ENCODE data around the gene SNTG2. TPM values are rescaled to one million over a fixed set of nuclear protein-coding genes. Genes with fewer than 3 reads are reported as not detected.
"Not testable (repeated sequence)": the region's sequence is repeated elsewhere in the genome, so short reads cannot be mapped to it uniquely, and the experiment has no call there.

Gene SNTG2
- total RNA-seq (2014; rRNA removed; shearing (Covaris generic)) = 0.41 TPM in 1 of 2 replicates, not detected in the other

DNA sequence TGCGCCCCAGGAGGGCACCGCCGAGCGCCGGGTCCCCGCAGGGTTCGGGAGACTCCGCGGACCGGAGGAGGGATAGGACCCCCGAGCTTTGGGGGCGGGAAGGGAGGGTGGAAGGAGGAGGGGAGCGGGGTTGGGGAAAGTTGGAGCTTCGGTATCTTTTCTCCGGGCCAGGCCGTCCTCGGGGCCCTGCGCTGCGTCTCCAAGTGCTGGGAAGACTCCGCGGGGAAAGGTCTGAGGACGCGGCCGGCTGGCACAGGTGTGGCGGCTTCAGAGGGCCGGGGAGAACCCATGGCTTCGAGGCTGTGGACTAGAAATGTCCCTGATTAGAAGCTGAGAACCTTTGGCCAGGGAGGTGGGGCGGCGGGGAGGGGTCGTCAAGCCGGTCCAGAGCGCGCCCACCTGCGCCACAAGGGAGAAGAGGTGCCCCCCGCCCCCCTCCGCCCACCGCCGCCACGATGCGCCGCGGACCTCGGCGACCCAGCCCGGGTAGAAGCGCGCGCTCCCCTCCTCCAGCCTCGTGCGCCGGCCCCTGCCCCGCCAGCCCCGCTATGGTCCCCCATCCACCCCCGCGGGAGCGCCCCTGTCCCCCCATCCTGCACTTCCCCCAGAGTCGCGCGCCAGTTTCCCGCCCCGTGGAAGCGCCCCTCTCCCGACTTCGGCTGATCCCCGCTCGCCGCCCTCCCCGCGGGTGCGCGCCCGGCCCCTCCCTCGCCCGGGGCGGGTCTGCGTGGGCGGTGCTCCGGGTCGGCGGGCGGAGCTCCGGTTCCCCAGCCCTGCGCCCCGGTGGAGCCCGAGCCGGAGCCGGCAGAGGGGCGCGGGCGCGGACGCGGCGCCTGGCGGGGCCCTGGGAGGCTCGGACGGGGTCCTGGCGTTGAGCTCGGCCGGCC lies at the start of gene SNTG2:
TSS of gene SNTG2 (plus strand) at position 770 of the 887 bp plus-strand sequence. CDS start 148 bp downstream, outside the sequence.
- Histone ChIP-seq H3K36me3 (no peaks in the 10 kb centered on the region), H3K4me1 (no peaks in the 10 kb centered on the region), H3K27me3 (no peaks in the 10 kb centered on the region), H3K9me3 (replicated peaks) (0 out of 2 replicates have a peak, but pooled peaks cover 4% of the 10 kb centered on the region), H3K27ac (no peak within 1 kb of the TSS), H3K4me3 (no peak within 1 kb of the TSS; the same call in 1 of the 2 replicates)
- DNase-seq = no peak

DNA sequence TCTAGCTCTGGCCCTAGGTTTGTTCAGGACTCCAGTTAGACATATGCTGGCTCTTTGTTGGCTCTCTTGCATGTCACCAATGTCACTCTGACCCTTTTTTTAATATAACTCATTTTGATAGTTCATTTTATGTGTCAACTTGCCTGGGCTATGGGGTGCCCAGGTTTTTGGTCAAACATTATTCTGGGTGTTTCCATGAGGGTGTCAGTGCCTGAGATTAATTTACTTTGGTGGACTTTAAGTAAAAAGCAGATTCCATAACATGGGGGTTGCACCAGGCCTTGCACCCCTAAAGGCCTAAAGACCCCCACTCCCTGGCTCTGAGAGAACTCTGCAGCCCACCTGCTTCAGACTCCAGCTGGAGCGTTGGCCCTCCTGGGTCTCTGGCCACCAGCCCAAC lies 48.1 kb upstream of the SNTG2 start:
- Histone ChIP-seq H3K27me3 (no peaks in the 10 kb centered on the region), H3K4me1 (no peaks in the 10 kb centered on the region), H3K36me3 (no peaks in the 10 kb centered on the region), H3K9me3 (replicated peaks) (no peaks in the 10 kb centered on the region), H3K4me3 (no peak overlapping the region), H3K27ac (no peak overlapping the region)
- no peak for DNase-seq

DNA sequence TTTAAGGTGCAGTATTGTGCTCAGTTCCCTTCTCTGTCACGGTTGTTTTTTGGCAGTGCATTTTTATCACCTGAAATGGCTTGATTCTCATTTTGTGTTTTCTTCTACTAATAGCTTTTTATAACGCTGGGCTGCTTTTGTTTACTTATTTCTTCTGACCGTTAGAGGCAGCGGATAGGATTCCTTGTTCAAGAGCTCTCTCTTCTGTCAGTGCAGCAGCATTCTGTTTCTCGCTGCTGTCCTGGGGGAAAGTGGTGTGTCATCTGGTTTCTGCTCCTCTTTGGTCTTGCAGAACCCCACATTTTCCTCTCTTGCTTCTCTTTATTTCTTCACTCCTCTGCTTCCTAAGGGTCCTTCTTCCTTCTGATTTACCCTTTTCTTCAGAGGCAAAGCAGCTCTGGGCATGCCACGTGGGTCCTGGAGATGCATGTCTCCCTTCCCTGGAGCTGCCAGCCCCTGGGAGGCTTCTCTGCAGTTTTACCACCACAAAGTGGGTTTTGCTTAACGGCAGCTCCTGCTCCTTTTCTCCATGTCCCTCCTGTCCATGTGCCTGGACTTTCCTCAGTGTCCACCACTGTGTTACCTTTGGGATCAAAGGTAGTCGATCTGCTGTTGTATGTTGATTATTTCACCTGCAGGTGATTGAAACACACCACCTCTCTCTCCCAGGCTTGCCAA lies 47.3 kb upstream of the SNTG2 start:
- Histone ChIP-seq H3K27ac (no peak overlapping the region), H3K9me3 (replicated peaks) (no peaks in the 10 kb centered on the region), H3K4me3 (no peak overlapping the region), H3K27me3 (no peaks in the 10 kb centered on the region), H3K4me1 (no peaks in the 10 kb centered on the region), H3K36me3 (no peaks in the 10 kb centered on the region)
- no peak for DNase-seq

DNA sequence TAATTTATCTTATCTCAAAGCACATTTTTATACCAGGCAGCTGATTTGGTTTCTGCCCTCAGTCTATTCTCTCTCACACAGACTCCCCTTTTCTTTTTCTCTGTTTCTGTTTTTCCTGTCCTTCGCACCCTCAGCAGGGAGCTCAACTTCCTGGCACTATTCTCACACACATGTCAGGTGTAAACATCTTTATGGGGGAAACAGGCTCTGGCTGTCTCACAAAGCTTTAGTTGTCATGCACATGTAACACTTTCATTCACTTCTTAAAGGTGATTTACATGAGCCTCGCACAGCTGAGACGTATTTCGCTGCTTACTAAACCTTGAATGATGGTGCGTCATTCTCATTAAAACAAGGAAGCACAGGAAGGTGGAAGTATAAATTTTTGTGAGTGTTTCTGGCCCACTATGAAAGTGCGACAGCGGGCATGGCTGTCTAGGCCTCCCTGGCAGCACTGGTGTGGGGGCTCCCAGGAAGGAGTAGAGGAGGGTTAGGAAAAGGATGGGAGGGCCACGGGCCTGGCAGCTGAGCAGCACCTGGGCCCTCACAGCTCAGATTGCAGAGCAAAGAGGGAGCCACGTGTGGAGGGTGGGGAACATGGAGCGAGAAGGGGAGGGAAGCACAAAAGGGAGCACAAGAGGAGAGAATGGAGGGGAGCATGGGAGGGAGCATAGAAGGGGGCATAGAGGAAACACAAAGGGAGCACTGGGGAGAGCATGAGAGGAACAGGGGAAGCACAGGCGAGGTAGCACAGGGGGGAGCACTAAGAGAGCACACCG lies 46.2 kb upstream of the SNTG2 start:
- H3K9me3 ChIP-seq (replicated peaks) = no peaks in the 10 kb centered on the region
- DNase-seq = no peak
- no peak overlapping the region for H3K4me3 ChIP-seq
- H3K27ac ChIP-seq = no peak overlapping the region
- no peaks in the 10 kb centered on the region for H3K36me3 ChIP-seq
- no peaks in the 10 kb centered on the region for H3K4me1 ChIP-seq
- no peaks in the 10 kb centered on the region for H3K27me3 ChIP-seq

DNA sequence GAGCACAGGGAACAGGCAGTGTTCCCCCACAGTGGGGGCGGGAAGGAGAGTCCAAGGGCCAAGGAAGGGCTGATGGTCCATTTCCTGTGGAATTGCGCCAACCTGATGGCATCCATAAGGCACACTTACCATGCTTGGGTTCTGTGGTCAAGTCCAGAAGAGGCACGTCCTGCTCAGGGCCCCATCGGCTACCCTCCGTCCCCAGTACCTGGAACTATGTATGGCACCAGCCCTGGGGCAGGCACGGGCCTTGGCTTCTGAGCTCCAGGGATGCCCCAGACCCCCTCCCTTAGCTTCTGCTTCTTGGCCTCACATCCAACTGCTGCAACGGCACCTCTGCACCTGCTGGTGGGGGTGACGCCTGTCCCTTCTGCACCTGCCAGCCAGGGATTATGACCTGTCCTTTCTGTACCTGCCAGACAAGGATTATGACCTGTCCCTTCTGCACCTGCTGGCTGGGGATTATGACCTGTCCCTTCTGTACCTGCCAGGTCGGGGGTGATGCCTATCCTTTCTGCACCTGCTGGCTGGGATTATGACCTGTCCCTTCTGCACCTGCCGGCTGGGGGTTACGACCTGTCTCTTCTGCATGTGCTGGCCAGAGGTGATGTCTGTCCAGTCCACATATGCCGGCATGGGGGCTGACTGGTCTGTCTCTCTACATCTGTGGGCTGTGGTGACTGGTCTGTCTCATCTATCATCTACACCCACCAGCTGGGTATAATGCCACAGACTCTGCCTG lies 45.4 kb upstream of the SNTG2 start:
- Histone ChIP-seq H3K4me1 (no peaks in the 10 kb centered on the region), H3K4me3 (no peak overlapping the region), H3K9me3 (replicated peaks) (no peaks in the 10 kb centered on the region), H3K27ac (no peak overlapping the region), H3K36me3 (no peaks in the 10 kb centered on the region), H3K27me3 (no peaks in the 10 kb centered on the region)
- DNase-seq = no peak

DNA sequence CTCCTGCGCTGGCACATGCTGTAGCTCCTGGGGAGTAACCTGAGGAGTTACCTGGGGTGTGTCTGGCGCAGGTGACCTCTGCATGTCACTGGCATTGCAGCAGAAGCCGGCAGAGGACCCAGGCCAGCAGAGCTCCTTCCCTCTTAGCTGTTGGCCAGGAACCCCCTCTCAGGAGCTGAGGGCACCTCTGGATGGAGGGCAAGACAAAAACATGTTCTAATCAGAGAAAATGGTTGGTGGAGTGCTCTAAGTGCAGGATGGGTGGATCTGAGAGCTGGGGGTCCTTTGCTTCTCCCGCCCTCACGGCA lies 44.9 kb upstream of the SNTG2 start:
- Histone ChIP-seq H3K4me3 (no peak overlapping the region), H3K27me3 (no peaks in the 10 kb centered on the region), H3K36me3 (no peaks in the 10 kb centered on the region), H3K27ac (no peak overlapping the region), H3K4me1 (no peaks in the 10 kb centered on the region), H3K9me3 (replicated peaks) (no peaks in the 10 kb centered on the region)
- DNase-seq = no peak

DNA sequence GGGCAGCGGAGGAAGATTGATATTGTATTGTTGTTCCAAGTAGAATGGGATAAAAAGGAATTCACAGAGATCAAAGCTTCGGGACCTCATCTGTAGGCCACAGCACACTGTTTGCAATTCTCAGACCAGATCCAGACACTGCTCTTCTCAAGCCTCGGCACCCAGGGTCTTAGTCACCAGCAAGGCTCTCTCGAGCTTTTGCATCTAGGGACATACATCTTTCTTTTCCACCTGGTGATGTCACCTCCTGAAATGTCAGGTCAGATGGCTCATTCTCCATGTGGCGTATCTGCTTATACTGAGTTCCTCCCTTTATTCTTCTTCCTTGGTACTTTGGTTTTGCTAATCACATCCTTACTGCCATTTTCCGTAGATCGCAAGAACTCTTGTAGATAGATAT lies 42.9 kb upstream of the SNTG2 start:
- Histone ChIP-seq H3K27me3 (no peaks in the 10 kb centered on the region), H3K4me3 (no peak overlapping the region), H3K9me3 (replicated peaks) (no peaks in the 10 kb centered on the region), H3K4me1 (no peaks in the 10 kb centered on the region), H3K27ac (no peak overlapping the region), H3K36me3 (no peaks in the 10 kb centered on the region)
- no peak for DNase-seq

DNA sequence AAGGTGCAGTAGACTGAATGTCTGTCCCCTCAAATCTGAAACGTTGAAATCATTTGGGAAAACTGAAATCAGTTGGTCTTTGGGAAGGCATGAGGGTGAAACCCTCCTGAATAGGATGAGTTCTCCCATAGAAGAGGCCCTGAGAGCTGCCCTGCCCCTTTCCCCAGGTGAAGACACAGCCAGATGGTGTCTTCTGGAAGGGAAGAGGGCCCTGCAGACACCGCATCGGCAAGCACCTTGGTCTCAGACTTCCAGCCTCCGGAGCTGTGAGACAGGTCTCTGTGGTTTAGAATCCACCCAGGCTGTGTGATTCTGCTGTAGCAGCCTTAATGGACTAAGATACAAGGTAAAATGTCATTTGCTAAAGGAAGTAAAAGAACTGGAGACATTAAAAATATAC lies 42.1 kb upstream of the SNTG2 start:
- DNase-seq = no peak

DNA sequence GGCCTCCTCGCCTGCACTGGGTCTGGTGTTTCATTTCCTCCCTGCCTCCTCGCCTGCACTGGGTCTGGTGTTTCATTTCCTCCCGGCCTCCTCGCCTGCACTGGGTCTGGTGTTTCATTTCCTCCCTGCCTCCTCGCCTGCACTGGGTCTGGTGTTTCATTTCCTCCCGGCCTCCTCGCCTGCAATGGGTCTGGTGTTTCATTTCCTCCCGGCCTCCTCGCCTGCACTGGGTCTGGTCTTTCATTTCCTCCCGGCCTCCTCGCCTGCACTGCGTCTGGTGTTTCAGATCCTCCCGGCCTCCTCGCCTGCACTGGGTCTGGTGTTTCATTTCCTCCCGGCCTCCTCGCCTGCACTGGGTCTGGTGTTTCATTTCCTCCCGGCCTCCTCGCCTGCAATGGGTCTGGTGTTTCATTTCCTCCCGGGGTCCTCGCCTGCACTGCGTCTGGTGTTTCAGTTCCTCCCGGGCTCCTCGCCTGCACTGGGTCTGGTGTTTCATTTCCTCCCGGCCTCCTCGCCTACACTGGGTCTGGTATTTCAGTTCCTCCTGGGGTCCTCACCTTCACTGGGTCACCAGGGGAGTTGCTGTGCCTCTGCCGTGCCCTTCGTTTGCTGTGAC lies 40.8 kb upstream of the SNTG2 start:
- H3K27ac ChIP-seq; H3K36me3 ChIP-seq; H3K4me1 ChIP-seq; DNase-seq; H3K27me3 ChIP-seq; H3K4me3 ChIP-seq; H3K9me3 ChIP-seq (replicated peaks): not testable (repeated sequence)

More for the DNA sequence above, 42.1 kb upstream of the SNTG2 start:
- H3K27ac ChIP-seq = no peak overlapping the region
- H3K4me3 ChIP-seq = no peak overlapping the region
- no peaks in the 10 kb centered on the region for H3K36me3 ChIP-seq
- no peaks in the 10 kb centered on the region for H3K27me3 ChIP-seq
- no peaks in the 10 kb centered on the region for H3K9me3 ChIP-seq (replicated peaks)
- H3K4me1 ChIP-seq = no peaks in the 10 kb centered on the region

DNA sequence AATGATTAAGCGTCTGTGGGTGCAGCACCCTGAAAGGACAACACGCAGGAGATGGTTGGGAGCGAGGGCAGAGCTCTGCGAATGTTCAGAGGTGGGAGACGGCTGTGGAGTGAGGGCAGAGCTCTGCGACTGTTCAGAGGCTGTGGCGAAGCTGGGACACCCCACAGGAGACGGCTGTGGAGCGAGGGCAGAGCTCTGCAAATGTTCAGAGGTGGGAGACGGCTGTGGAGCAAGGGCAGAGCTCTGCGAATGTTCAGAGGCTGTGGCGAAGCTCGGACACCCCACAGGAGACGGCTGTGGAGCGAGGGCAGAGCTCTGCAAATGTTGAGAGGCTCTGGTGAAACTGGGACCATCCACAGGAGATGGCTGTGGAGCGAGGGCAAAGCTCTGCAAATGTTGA lies 40.0 kb upstream of the SNTG2 start:
- H3K27me3 ChIP-seq = no peaks in the 10 kb centered on the region; the same call in 1 of the 2 replicates

DNA sequence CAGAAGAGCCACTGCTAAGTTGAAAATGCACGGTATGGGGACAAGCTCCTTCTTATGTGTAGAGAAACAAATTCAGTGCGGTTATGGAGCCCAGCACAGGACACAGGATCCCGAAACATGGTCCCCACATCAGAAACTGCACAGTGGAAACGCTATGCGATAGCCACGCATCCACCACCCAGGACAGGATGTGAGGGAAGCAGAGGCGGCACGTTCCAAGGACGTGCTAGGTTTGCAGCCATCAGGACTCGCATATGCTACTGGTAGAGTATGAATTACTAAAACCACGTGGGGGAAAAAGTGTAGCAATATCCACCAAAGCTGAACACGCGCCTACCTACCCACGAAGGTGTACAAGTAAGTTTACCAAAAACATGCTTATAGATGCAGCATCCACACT lies 34.7 kb upstream of the SNTG2 start:
- H3K9me3 ChIP-seq (replicated peaks) = no peaks in the 10 kb centered on the region
- H3K27me3 ChIP-seq = peaks cover 4% of the 10 kb centered on the region; the same call in 1 of the 2 replicates
- H3K4me1 ChIP-seq = no peaks in the 10 kb centered on the region
- H3K36me3 ChIP-seq = no peaks in the 10 kb centered on the region
- H3K4me3 ChIP-seq = no peak overlapping the region
- no peak overlapping the region for H3K27ac ChIP-seq
- DNase-seq = no peak

More for the DNA sequence above, 40.0 kb upstream of the SNTG2 start:
- Histone ChIP-seq H3K27ac (no peak overlapping the region), H3K4me1 (no peaks in the 10 kb centered on the region), H3K9me3 (replicated peaks) (no peaks in the 10 kb centered on the region), H3K36me3 (no peaks in the 10 kb centered on the region), H3K4me3 (no peak overlapping the region)
- DNase-seq = no peak

DNA sequence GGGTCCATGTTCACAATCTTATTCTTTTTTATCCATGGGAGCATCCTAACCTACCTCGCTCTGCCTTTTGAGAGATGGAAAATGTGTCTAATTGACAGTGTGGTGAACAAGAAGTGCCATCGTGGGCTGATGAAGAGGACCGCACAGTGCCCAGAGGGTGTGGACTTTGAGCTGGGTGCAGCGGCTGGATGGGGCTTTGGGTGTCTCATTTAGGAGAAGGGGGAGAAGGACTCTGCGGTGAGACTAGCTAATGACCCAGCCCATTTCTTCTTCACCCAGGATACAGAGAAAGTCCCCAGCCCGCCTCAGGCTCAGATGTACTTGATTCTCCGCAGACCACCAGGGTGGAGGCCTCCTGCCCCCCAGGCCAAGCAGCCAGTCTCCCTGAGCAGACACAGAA lies 33.7 kb upstream of the SNTG2 start:
- Histone ChIP-seq H3K4me3 (no peak overlapping the region), H3K4me1 (no peaks in the 10 kb centered on the region), H3K27ac (no peak overlapping the region), H3K27me3 (peaks cover 4% of the 10 kb centered on the region; the same call in 1 of the 2 replicates), H3K9me3 (replicated peaks) (no peaks in the 10 kb centered on the region), H3K36me3 (no peaks in the 10 kb centered on the region)
- no peak for DNase-seq

DNA sequence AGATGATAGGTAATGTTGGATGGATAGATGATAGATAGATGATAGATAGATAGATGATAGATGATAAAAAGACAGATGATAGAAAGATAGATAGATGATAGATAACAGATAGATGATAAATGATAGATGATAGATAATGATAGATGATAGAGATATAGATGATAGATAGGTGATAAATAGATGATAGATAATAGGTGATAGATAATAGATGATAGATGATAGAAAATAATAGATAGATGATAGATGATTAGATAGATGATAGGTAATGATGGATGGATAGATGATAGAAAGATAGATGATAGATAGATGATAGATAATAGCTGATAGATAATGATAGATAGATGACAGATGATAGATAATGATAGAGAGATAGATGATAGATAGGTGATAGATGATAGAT lies 31.0 kb upstream of the SNTG2 start:
- no peak for DNase-seq
- H3K4me1 ChIP-seq = no peaks in the 10 kb centered on the region
- H3K4me3 ChIP-seq = no peak overlapping the region
- no peaks in the 10 kb centered on the region for H3K9me3 ChIP-seq (replicated peaks)
- peaks cover 4% of the 10 kb centered on the region; the same call in 1 of the 2 replicates for H3K27me3 ChIP-seq
- no peak overlapping the region for H3K27ac ChIP-seq
- no peaks in the 10 kb centered on the region for H3K36me3 ChIP-seq

DNA sequence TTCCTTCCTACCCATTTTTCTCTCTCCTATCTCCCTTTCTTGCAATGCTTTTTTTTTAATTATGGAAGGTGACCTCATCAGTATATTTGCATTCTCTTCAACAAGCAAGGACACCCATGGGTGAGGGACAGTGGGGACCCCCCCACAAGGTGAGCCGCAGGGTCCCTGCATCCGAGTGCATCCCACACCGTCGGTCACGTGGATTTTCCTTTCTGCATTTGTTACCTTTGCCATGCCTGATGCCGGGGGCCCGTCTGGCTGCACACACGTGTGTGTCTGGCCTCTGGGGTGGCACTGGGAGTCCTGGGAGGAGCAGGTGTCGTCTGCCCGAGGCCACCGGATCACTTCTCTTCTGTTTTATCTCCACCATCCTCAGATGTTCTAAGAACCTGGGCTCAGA lies 30.1 kb upstream of the SNTG2 start:
- H3K4me3 ChIP-seq = no peak overlapping the region
- no peaks in the 10 kb centered on the region for H3K36me3 ChIP-seq
- no peaks in the 10 kb centered on the region for H3K4me1 ChIP-seq
- no peaks in the 10 kb centered on the region for H3K9me3 ChIP-seq (replicated peaks)
- peaks cover 4% of the 10 kb centered on the region; the same call in 1 of the 2 replicates for H3K27me3 ChIP-seq
- no peak for DNase-seq
- no peak overlapping the region for H3K27ac ChIP-seq
